Stomach (tissue), 4 donors: Measurements from ENCODE around the gene CRACDL.

Source experiments
- CTCF ChIP-seq, 7 experiments: fragments of 450-650 bp in 4 of 7; fragments of 200-600 bp in 3 of 7; sonication (generic) in 3 of 7; IDR thresholded peaks; one replicate each; pipeline ENCODE4 v1.5.1; 2016 to 2019; ENCODE audit warnings: antibody characterized with exemption in 7 of 7, control low read depth in 2 of 7, mild to moderate bottlenecking in 1 of 7
- POLR2AphosphoS5 ChIP-seq, 3 donors: sonication (generic); formaldehyde crosslinking; IDR thresholded peaks; one replicate each; pipeline ENCODE4 v1.6.1; 2016; ENCODE audit warnings: antibody characterized with exemption in 3 of 3

- TF ChIP-seq CTCF (IDR thresholded peaks at IDR 0.05) (no peak), POLR2AphosphoS5 (IDR thresholded peaks at IDR 0.05) (no peak)
Measured at GRCh38 chr2:98881153-98881650, 54.8 kb downstream of the CRACDL start.
